BJ (cell line): ENCODE results near the gene ENHO. TPM values are rescaled to one million over a fixed set of nuclear protein-coding genes. Genes with fewer than 3 reads are reported as not detected.
"Not testable (repeated sequence)": the region's sequence is repeated elsewhere in the genome, so short reads cannot be mapped to it uniquely, and the experiment has no call there.

Experiments used
- CTCF ChIA-PET: fragments of 350-600 bp; formaldehyde crosslinking; extraction: SDS; loops from one replicate; lab custom pipeline; 2021; ENCODE audit warnings: antibody characterized with exemption, inconsistent platforms; lab: Yijun Ruan, JAX
- POLR2A ChIA-PET: fragments of 300-600 bp; sonication (Branson Sonifier 250); formaldehyde crosslinking; extraction: SDS; loops from one replicate; lab custom pipeline; 2021; ENCODE audit warnings: antibody characterized with exemption; lab: Charles Lee
- DNase-seq: peaks from one replicate; pipeline ENCODE4 v3.0.0-alpha.2; 2011; ENCODE audit warnings: low read depth
- H3K27me3 ChIP-seq: 2 replicates; pipeline ENCODE4 v1.6.0; 2011; ENCODE audit warnings: low read length; ENCODE audit not compliant: control insufficient read depth, insufficient read depth
- H3K36me3 ChIP-seq: 2 replicates; pipeline ENCODE4 v1.5.1; 2011; ENCODE audit warnings: low read length; ENCODE audit not compliant: control insufficient read depth, insufficient read depth
- H3K4me3 ChIP-seq: 2 replicates; pipeline ENCODE4 v1.5.1; 2011; ENCODE audit warnings: low read depth, mild to moderate bottlenecking, control low read depth, low read length
- polyA plus RNA-seq: library from polyadenylated mRNA; depleted of rRNA; stranded (reverse); fragments of >200 nt; gene quantifications from 2 replicates; pipeline ENCODE4 v1.2.3, GENCODE V29; 2011
- TF ChIP-seq, protein P1 (sequence below): IDR thresholded peaks from 2 replicates; pipeline ENCODE4 v1.5.1; 2011; ENCODE audit warnings: low read depth, mild to moderate bottlenecking, control low read depth, inconsistent platforms, low read length, moderate library complexity; ENCODE audit not compliant: insufficient read depth

ENHO gene
- polyA plus RNA-seq, 1 experiment, result 0.11 TPM

DNA sequence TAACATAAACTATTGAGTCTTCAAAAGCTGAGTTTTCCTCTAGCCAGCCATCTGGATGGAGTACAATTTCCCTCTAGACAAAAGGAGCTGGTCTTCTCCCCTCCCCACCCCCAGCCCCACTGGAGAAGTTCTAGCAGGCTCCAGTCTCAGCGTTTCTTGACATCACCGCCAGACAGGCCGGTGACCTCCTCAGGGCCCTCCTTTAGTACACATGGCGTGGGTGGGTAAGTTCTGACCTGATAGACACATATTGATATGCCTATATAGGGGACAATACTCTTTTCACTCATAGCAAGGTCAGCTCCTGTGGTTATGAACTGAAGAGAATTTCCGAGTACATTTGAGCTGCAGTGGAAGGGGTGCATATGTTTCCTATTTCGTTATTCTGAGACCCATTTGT, 37.0 kb downstream of the ENHO start:
- Histone ChIP-seq H3K36me3 (no peaks in the 10 kb centered on the region), H3K4me3 (no peak overlapping the region), H3K27me3 (peaks cover 3% of the 10 kb centered on the region)
- TF ChIP-seq, protein P1, sequence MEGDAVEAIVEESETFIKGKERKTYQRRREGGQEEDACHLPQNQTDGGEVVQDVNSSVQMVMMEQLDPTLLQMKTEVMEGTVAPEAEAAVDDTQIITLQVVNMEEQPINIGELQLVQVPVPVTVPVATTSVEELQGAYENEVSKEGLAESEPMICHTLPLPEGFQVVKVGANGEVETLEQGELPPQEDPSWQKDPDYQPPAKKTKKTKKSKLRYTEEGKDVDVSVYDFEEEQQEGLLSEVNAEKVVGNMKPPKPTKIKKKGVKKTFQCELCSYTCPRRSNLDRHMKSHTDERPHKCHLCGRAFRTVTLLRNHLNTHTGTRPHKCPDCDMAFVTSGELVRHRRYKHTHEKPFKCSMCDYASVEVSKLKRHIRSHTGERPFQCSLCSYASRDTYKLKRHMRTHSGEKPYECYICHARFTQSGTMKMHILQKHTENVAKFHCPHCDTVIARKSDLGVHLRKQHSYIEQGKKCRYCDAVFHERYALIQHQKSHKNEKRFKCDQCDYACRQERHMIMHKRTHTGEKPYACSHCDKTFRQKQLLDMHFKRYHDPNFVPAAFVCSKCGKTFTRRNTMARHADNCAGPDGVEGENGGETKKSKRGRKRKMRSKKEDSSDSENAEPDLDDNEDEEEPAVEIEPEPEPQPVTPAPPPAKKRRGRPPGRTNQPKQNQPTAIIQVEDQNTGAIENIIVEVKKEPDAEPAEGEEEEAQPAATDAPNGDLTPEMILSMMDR, result no peak
- ChIA-PET CTCF (interaction anchor here (1.6 kb wide), 1 partner anchor 62 kb away, joined by 4 read pairs; no protein-coding TSS in a partner anchor), POLR2A (no interaction called here)
- no peak for DNase-seq

DNA sequence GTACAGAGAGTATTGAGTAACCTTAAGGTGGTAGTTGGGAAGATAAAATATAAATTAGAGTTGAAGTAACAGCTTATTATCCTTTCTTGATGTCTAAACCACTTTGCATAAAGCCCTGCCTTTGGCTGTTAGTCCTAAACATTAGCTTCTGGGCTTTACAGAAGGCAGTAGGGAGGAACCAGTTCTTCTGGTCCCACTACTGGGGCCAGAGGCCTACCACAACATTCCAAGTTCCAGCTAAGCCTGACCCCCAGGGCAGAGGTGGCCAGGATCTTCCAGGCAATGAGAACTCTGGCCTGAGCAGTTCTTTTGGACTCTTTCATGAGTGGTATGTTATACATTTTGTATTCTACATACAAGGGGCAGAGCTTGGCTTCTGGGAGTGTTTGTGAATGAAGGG, 38.1 kb downstream of the ENHO start:
- TF ChIP-seq, protein P1, result no peak
- Histone ChIP-seq H3K4me3 (no peak overlapping the region), H3K36me3 (no peaks in the 10 kb centered on the region), H3K27me3 (peaks cover 1% of the 10 kb centered on the region; the same call in 1 of the 2 replicates)
- DNase-seq, result no peak
- ChIA-PET CTCF (interaction anchor here (0.8 to 1.9 kb wide), 5 partner anchors 38 to 81 kb away, joined by 3 to 4 read pairs (median 3); no protein-coding TSS in a partner anchor), POLR2A (no interaction called here)

DNA sequence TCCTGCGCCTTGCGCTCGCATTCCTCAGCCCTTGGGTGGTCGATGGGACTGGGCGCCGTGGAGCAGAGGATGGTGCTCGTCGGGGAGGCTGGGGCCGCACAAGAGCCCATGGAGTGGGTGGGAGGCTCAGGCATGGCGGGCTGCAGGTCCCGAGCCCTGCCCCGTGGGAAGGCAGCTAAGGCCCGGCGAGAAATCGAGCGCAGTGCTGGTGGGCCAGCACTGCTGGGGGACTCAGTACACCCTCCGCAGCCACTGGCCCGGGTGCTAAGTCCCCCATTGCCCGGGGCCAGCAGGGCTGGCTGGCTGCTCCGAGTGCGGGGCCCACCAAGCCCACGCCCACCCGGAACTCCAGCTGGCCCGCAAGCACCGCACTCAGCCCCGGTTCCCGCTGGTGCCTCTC, 40.0 kb downstream of the ENHO start:
- H3K27me3 ChIP-seq, CTCF ChIA-PET, H3K4me3 ChIP-seq, H3K36me3 ChIP-seq, DNase-seq, POLR2A ChIA-PET: not testable (repeated sequence)

DNA sequence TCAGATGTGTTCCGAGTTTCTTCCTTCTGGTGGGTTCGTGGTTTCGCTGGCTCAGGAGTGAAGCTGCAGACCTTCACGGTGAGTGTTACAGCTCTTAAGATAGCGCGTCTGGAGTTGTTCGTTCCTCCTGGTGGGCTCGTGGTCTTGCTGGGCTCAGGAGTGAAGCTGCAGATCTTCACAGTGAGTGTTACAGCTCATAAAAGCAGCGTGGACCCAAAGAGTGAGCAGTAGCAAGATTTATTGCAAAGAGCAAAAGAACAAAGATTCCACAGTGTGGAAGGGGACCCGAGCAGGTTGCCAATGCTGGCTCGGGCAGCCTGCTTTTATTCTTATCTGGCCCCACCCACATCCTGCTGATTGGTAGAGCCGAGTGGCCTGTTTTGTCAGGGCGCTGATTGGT, 41.2 kb downstream of the ENHO start:
- DNase-seq, CTCF ChIA-PET, H3K36me3 ChIP-seq, POLR2A ChIA-PET, H3K27me3 ChIP-seq, H3K4me3 ChIP-seq: not testable (repeated sequence)

DNA sequence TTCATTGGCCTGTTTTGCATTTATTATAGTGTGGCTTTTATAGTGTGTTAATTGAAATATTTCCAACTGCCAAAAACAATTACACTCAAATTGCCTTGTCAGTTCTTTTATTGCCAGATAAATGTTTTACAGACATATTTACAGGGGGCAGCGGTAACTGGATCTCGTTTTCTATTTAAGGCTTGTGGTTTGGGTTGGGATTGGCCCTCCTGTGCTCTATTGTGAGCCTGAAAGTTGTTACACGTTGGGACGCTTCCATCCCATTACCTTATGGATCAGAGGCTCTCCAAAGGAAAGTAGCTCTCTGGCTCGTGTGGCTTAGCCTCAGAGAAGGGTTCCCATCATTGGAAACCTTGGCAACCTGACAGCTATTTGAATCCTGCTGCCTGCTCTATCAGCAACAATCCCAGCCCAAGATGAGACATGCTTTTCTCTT, 43.3 kb downstream of the ENHO start:
- H3K36me3 ChIP-seq, result no peaks in the 10 kb centered on the region
- ChIA-PET CTCF (interaction anchor here (0.6 to 2.6 kb wide), 3 partner anchors 17 to 69 kb away, joined by 3 to 6 read pairs (median 3); no protein-coding TSS in a partner anchor), POLR2A (interaction anchor here (0.5 kb wide), 1 partner anchor 188 kb away, joined by 9 read pairs; no protein-coding TSS in a partner anchor)
- TF ChIP-seq, protein P1, result no peak
- peaks cover 12% of the 10 kb centered on the region for H3K27me3 ChIP-seq
- no peak for DNase-seq
- no peak overlapping the region for H3K4me3 ChIP-seq

DNA sequence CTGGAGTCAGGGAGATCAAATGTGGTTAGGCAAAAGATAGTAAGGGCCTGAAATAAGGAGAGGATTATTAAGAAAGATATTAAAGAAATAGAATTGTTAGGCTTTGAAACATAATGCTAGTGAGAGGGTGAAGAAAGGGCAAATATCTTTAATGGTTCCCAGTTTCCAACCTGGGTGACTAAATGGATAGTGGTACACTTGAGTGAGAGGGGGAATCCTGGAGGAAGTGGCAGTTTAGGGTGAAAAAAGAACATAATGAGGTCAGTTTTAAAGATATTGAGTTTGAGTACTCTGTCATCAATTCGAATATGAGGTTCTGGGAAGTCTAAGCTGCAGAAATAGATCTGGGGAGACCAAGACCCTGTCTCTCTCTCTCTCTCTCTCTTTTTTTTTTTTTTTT, 45.2 kb downstream of the ENHO start:
- POLR2A ChIA-PET, result interaction anchor here (0.7 kb wide), 1 partner anchor 876 kb away, joined by 9 read pairs; no protein-coding TSS in a partner anchor
- no peaks in the 10 kb centered on the region for H3K36me3 ChIP-seq
- TF ChIP-seq, protein P1, result no peak
- DNase-seq, result no peak
- no peak overlapping the region for H3K4me3 ChIP-seq
- CTCF ChIA-PET, result interaction anchor here (1.1 to 2.6 kb wide), 2 partner anchors 12 to 19 kb away, joined by 4 to 6 read pairs; no protein-coding TSS in a partner anchor
- H3K27me3 ChIP-seq, result peaks cover 14% of the 10 kb centered on the region
